WTC11 (cell line): Measurements from ENCODE around the gene C6orf120. TPM values are rescaled to one million over a fixed set of nuclear protein-coding genes. Genes with fewer than 3 reads are reported as not detected.

ENCODE experiments used
- ATAC-seq: fragments of 200-7000 bp; cut with Tn5 transposase; 2 replicates; pipeline ENCODE4 v1.10.0; 2021; ENCODE audit warnings: mild to moderate bottlenecking, moderate library complexity
- CTCF ChIA-PET: fragments of 300-600 bp; sonication (Branson Sonifier 250); formaldehyde crosslinking; loops from one replicate; lab custom pipeline; 2021; ENCODE audit warnings: antibody characterized with exemption; lab: Charles Lee
- POLR2A ChIA-PET: fragments of 350-600 bp; sonication (Branson Sonifier 250); formaldehyde crosslinking; loops from one replicate; lab custom pipeline; 2021; ENCODE audit warnings: antibody characterized with exemption; lab: Charles Lee
- DNase-seq: peaks from one replicate; pipeline ENCODE4 v3.0.0; 2021; ENCODE audit warnings: low spot score
- H3K27ac Mint-ChIP-seq: 2 replicates; pipeline ENCODE4 v1.8.0; 2021; ENCODE audit warnings: mixed read lengths
- H3K27me3 Mint-ChIP-seq: 2 replicates; pipeline ENCODE4 v1.8.0; 2021; ENCODE audit warnings: low read depth, mild to moderate bottlenecking, moderate library complexity, mixed read lengths
- H3K36me3 Mint-ChIP-seq: 2 replicates; pipeline ENCODE4 v1.8.0; 2021; ENCODE audit warnings: mixed read lengths
- H3K4me1 Mint-ChIP-seq: 2 replicates; pipeline ENCODE4 v1.8.0; 2022; ENCODE audit warnings: mixed read lengths
- H3K4me3 Mint-ChIP-seq: 2 replicates; pipeline ENCODE4 v1.8.0; 2021; ENCODE audit warnings: mild to moderate bottlenecking, moderate library complexity, mixed read lengths
- H3K9me3 Mint-ChIP-seq: 2 replicates; pipeline ENCODE4 v1.8.0; 2021; ENCODE audit warnings: mixed read lengths
- AFF4 ChIP-seq: sonication (generic); formaldehyde crosslinking; IDR thresholded peaks from 2 replicates; pipeline ENCODE4 v1.8.1; 2023; ENCODE audit warnings: mild to moderate bottlenecking, missing genetic modification reagents, borderline replicate concordance
- CTCF ChIP-seq: fragments of 200-600 bp; IDR thresholded peaks from 2 replicates; pipeline ENCODE4 v1.8.0; 2022; ENCODE audit warnings: antibody characterized with exemption
- ELF4 ChIP-seq: sonication (generic); formaldehyde crosslinking; IDR thresholded peaks from 2 replicates; pipeline ENCODE4 v1.8.1; 2022; ENCODE audit warnings: low read depth, mild to moderate bottlenecking, moderate library complexity, missing genetic modification reagents
- FOXP1 ChIP-seq: sonication (generic); formaldehyde crosslinking; IDR thresholded peaks from 2 replicates; pipeline ENCODE4 v1.8.0; 2022; ENCODE audit warnings: missing genetic modification reagents, mild to moderate bottlenecking, moderate library complexity, borderline replicate concordance
- ZBTB21 ChIP-seq: sonication (generic); formaldehyde crosslinking; IDR thresholded peaks from 2 replicates; pipeline ENCODE4 v1.8.1; 2023; ENCODE audit warnings: mild to moderate bottlenecking, missing genetic modification reagents, borderline replicate concordance
- ZNF219 ChIP-seq: sonication (generic); formaldehyde crosslinking; IDR thresholded peaks from 2 replicates; pipeline ENCODE4 v1.8.0; 2023; ENCODE audit warnings: missing genetic modification reagents, mild to moderate bottlenecking, borderline replicate concordance
- ZNF232 ChIP-seq: sonication (generic); formaldehyde crosslinking; IDR thresholded peaks from 2 replicates; pipeline ENCODE4 v1.8.0; 2022; ENCODE audit warnings: mild to moderate bottlenecking, missing genetic modification reagents
- ZNF396 ChIP-seq: fragments of 250-450 bp; sonication (Bioruptor Pico); IDR thresholded peaks from 2 replicates; pipeline ENCODE4 v1.8.0; 2021; ENCODE audit warnings: mild to moderate bottlenecking, moderate library complexity, borderline replicate concordance
- ZNF425 ChIP-seq: fragments of 250-450 bp; sonication (Bioruptor Pico); conservative IDR thresholded peaks from 2 replicates; pipeline ENCODE4 v1.9.0; 2021; ENCODE audit warnings: mild to moderate bottlenecking
- ZSCAN18 ChIP-seq: fragments of 250-450 bp; sonication (Bioruptor Pico); IDR thresholded peaks from 2 replicates; pipeline ENCODE4 v2.1.2; 2022; ENCODE audit warnings: mild to moderate bottlenecking, moderate library complexity
- total RNA-seq: library from RNA; stranded (reverse); gene quantifications from 3 replicates; pipeline ENCODE4 v1.2.3, GENCODE V29; 2021
- TF ChIP-seq, protein P1 (sequence below): sonication (generic); formaldehyde crosslinking; conservative IDR thresholded peaks from 2 replicates; pipeline ENCODE4 v1.8.1; 2023; ENCODE audit warnings: mild to moderate bottlenecking, low read depth, missing genetic modification reagents, moderate library complexity
- TF ChIP-seq, protein P2 (sequence below): sonication (generic); formaldehyde crosslinking; IDR thresholded peaks from 2 replicates; pipeline ENCODE4 v1.8.0; 2022; ENCODE audit warnings: missing genetic modification reagents

The C6orf120 gene
- total RNA-seq, 1 experiment from 2014 or later, result 34.5 TPM

DNA sequence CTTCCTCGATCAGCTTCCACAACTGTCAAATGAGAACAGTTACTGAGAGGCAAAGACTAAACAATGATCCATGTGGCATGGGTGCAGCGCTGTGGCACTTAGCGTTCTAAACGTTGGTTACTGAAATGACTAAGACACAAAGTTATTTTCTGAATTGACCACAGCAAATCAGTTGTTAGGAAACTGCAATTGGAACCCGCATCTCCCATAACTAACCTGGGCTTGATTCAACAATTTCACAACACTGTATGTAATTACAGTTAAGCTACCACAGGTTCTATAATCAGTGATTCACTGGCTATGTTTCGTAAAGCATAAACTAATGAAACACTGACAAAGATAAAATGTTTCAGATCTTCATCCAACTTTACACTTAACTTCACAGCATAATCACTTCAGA, 12.6 kb upstream of the C6orf120 start:
- no peak overlapping the region for H3K4me3 Mint-ChIP-seq
- H3K36me3 Mint-ChIP-seq, result peaks cover 75% of the 10 kb centered on the region
- no peaks in the 10 kb centered on the region for H3K27me3 Mint-ChIP-seq
- POLR2A ChIA-PET, result no interaction called here
- no peak for DNase-seq
- H3K4me1 Mint-ChIP-seq, result peaks cover 11% of the 10 kb centered on the region
- peaks cover 43% of the 10 kb centered on the region for H3K9me3 Mint-ChIP-seq
- no peak for ATAC-seq
- CTCF ChIA-PET, result no interaction called here
- TF ChIP-seq ZSCAN18 (CRISPR knock-in tag) (no peak), AFF4 (CRISPR knock-in tag) (no peak), ZNF232 (CRISPR knock-in tag) (no peak)
- TF ChIP-seq, all 79 proteins: peak for 0
- H3K27ac Mint-ChIP-seq, result no peak overlapping the region

DNA sequence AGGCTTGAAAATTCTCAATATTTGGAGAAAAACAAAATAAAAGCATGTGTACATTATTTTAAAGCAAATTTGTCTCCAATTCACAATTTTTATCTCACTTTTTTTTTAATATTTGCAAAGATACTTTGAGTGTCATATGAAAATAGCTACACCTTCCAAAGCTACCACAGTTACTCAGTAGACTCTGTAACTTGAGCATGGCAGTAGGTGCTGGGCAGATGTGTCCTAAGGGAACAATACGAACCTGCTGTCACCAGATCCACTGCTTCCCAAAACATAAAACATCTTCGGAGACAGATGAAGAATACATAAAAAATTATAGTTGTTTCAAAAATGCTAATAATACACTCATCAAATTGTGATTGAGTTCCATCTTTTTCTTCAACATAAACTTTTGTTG, 10.7 kb upstream of the C6orf120 start:
- ATAC-seq (no peak), DNase-seq (no peak)
- TF ChIP-seq ZBTB21 (CRISPR knock-in tag) (no peak), ELF4 (no peak), ZNF425 (CRISPR knock-in tag) (no peak), ZNF219 (CRISPR knock-in tag) (no peak), CTCF (no peak), ZNF396 (no peak), FOXP1 (CRISPR knock-in tag) (no peak)
- TF ChIP-seq, protein P1, sequence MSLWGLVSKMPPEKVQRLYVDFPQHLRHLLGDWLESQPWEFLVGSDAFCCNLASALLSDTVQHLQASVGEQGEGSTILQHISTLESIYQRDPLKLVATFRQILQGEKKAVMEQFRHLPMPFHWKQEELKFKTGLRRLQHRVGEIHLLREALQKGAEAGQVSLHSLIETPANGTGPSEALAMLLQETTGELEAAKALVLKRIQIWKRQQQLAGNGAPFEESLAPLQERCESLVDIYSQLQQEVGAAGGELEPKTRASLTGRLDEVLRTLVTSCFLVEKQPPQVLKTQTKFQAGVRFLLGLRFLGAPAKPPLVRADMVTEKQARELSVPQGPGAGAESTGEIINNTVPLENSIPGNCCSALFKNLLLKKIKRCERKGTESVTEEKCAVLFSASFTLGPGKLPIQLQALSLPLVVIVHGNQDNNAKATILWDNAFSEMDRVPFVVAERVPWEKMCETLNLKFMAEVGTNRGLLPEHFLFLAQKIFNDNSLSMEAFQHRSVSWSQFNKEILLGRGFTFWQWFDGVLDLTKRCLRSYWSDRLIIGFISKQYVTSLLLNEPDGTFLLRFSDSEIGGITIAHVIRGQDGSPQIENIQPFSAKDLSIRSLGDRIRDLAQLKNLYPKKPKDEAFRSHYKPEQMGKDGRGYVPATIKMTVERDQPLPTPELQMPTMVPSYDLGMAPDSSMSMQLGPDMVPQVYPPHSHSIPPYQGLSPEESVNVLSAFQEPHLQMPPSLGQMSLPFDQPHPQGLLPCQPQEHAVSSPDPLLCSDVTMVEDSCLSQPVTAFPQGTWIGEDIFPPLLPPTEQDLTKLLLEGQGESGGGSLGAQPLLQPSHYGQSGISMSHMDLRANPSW (CRISPR knock-in tag), result no peak
- TF ChIP-seq, protein P2, sequence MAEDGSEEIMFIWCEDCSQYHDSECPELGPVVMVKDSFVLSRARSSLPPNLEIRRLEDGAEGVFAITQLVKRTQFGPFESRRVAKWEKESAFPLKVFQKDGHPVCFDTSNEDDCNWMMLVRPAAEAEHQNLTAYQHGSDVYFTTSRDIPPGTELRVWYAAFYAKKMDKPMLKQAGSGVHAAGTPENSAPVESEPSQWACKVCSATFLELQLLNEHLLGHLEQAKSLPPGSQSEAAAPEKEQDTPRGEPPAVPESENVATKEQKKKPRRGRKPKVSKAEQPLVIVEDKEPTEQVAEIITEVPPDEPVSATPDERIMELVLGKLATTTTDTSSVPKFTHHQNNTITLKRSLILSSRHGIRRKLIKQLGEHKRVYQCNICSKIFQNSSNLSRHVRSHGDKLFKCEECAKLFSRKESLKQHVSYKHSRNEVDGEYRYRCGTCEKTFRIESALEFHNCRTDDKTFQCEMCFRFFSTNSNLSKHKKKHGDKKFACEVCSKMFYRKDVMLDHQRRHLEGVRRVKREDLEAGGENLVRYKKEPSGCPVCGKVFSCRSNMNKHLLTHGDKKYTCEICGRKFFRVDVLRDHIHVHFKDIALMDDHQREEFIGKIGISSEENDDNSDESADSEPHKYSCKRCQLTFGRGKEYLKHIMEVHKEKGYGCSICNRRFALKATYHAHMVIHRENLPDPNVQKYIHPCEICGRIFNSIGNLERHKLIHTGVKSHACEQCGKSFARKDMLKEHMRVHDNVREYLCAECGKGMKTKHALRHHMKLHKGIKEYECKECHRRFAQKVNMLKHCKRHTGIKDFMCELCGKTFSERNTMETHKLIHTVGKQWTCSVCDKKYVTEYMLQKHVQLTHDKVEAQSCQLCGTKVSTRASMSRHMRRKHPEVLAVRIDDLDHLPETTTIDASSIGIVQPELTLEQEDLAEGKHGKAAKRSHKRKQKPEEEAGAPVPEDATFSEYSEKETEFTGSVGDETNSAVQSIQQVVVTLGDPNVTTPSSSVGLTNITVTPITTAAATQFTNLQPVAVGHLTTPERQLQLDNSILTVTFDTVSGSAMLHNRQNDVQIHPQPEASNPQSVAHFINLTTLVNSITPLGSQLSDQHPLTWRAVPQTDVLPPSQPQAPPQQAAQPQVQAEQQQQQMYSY (CRISPR knock-in tag), result no peak
- Mint-ChIP-seq H3K27ac (no peak overlapping the region), H3K36me3 (peaks cover 72% of the 10 kb centered on the region), H3K9me3 (peaks cover 33% of the 10 kb centered on the region), H3K27me3 (no peaks in the 10 kb centered on the region), H3K4me1 (peaks cover 11% of the 10 kb centered on the region), H3K4me3 (no peak overlapping the region)
- CTCF ChIA-PET, result no interaction called here
- POLR2A ChIA-PET, result no interaction called here
